Peyer's patch (tissue), 4 donors: Measurements from ENCODE around the gene ENOPH1.

Source experiments
- CTCF ChIP-seq, 6 experiments: fragments of 450-650 bp in 4 of 6; fragments of 200-600 bp in 2 of 6; sonication (generic) in 1 of 6; IDR thresholded peaks; one replicate each; pipeline ENCODE4 v1.5.1; 2017 to 2019; ENCODE audit warnings: antibody characterized with exemption in 6 of 6, mild to moderate bottlenecking in 3 of 6, moderate library complexity in 1 of 6
- POLR2A ChIP-seq, 2 donors: fragments of 450-650 bp; IDR thresholded peaks; one replicate each; pipeline ENCODE4 v1.5.1; 2017; ENCODE audit warnings: antibody characterized with exemption in 2 of 2, mild to moderate bottlenecking in 2 of 2, moderate library complexity in 2 of 2

DNA sequence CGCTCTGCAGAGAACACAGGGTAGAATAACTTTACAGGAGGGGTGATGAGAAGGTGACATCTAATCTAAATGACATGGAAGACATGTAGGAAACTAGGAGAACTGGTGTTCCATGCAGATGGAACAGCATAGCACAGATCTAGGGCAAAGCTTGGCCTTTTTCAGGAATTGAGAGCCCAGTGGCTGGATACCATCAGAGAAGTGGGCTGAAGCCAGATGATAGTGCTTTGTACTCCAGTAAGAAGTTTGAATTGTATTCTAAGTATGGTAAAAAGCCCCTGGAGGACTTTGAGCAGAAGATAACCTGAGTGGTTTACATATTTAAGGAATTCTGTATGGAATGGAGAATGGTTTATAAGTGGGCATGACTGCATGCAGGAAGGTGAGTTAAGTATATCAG lies 32.8 kb downstream of the ENOPH1 start:
- TF ChIP-seq POLR2A (IDR thresholded peaks at IDR 0.05), result no peak
- no peak for TF ChIP-seq CTCF (IDR thresholded peaks at IDR 0.05)
